Measurements from ENCODE around the gene OPA1.

OPA1 gene

GRCh38 chr3:193620650-193621049, 27.6 kb downstream of the OPA1 start:
- no peak overlapping the region for H3K4me3 ChIP-seq (ENCODE audit: low read depth, low read length)
- no peak for TF ChIP-seq CTCF (IDR thresholded peaks at IDR 0.05; ENCODE audit: borderline replicate concordance, insufficient read depth, low read depth, low read length)

GRCh38 chr3:193621127-193621526, 28.1 kb downstream of the OPA1 start:
- no peak overlapping the region for H3K4me3 ChIP-seq (ENCODE audit: low read depth, low read length)
- TF ChIP-seq CTCF (IDR thresholded peaks at IDR 0.05; ENCODE audit: borderline replicate concordance, insufficient read depth, low read depth, low read length): no peak

GRCh38 chr3:193630005-193630404, 37.0 kb downstream of the OPA1 start:
- H3K4me3 ChIP-seq (ENCODE audit: low read depth, low read length): no peak overlapping the region
- TF ChIP-seq CTCF (IDR thresholded peaks at IDR 0.05; ENCODE audit: borderline replicate concordance, insufficient read depth, low read depth, low read length): no peak

DNA sequence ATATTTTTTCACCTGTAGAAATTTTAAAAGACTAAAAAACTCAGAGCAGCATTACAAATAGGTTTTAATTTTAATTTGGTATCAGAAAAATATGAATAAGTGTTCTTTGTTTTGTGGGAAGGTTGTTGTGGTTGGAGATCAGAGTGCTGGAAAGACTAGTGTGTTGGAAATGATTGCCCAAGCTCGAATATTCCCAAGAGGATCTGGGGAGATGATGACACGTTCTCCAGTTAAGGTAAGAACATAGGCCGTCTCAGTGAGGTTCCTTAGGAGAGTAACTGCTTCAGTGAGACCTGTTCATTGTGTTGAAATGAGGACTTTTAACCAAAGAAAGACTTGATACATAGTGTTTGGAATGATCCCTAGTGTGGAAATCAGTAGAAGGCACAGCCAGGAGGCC, 44.8 kb downstream of the OPA1 start:
- no peak for TF ChIP-seq CTCF (IDR thresholded peaks at IDR 0.05; ENCODE audit: borderline replicate concordance, insufficient read depth, low read depth, low read length)
- H3K4me3 ChIP-seq (ENCODE audit: low read depth, low read length): no peak overlapping the region

GRCh38 chr3:193638833-193639232, 45.8 kb downstream of the OPA1 start:
- TF ChIP-seq CTCF (IDR thresholded peaks at IDR 0.05; ENCODE audit: borderline replicate concordance, insufficient read depth, low read depth, low read length): no peak
- H3K4me3 ChIP-seq (ENCODE audit: low read depth, low read length): no peak overlapping the region

- TF ChIP-seq CTCF (IDR thresholded peaks at IDR 0.05; ENCODE audit: borderline replicate concordance, insufficient read depth, low read depth, low read length): no peak
These were observed 47.2 kb downstream of the OPA1 start for GRCh38 chr3:193640165-193640715.

DNA sequence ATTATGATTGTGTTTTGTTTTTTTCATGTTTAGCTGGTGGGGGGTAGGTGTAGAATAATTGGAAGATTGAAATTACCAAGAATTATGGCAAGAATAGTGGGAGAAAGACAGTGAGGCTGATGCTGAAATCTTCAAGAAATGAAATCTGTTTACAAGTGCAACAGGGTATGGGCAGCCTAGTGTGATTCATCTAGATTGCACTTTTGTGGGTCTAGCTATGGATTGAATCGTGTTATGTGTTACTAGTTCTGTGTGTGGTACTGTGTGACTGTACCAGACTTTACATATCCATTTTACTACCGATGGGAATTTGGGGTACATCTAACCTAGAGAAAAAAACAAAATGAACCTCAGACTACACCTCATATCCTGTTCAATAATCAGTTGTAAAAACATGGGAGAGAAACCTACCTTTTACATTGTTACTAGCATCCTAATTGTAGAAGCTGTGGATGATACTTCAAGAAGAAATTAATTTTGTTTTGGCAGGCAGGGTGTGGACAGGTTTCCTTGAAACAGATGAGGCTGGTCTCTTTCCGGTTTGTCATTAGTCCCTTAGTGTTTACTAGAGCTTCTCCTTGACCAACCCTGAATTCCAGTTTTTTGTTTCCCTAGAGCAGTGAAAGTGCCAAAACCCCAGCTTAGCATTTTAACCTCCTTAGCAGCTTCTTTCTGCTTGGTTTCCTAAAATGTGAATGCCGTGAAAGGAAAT, 47.9 kb downstream of the OPA1 start:
- no peak for TF ChIP-seq CTCF (IDR thresholded peaks at IDR 0.05; ENCODE audit: borderline replicate concordance, insufficient read depth, low read depth, low read length)
- no peak overlapping the region for H3K4me3 ChIP-seq (ENCODE audit: low read depth, low read length)

More at GRCh38 chr3:193640165-193640715, 47.2 kb downstream of the OPA1 start:
- H3K4me3 ChIP-seq (ENCODE audit: low read depth, low read length): no peak overlapping the region

All from GM12875 (cell line).